Ramos (cell line): ENCODE results near the gene CLASRP.
"Not testable (repeated sequence)": the region's sequence is repeated elsewhere in the genome, so short reads cannot be mapped to it uniquely, and the experiment has no call there.

ENCODE experiments used
- in situ Hi-C: fragments of 300-500 bp; cut with MboI; formaldehyde crosslinking; loops from one replicate; pipeline ENCODE4 v1.14.3; 2022; ENCODE audit warnings: low sequenced_read_pairs; ENCODE audit not compliant: unreplicated experiment

The CLASRP gene, protein sequence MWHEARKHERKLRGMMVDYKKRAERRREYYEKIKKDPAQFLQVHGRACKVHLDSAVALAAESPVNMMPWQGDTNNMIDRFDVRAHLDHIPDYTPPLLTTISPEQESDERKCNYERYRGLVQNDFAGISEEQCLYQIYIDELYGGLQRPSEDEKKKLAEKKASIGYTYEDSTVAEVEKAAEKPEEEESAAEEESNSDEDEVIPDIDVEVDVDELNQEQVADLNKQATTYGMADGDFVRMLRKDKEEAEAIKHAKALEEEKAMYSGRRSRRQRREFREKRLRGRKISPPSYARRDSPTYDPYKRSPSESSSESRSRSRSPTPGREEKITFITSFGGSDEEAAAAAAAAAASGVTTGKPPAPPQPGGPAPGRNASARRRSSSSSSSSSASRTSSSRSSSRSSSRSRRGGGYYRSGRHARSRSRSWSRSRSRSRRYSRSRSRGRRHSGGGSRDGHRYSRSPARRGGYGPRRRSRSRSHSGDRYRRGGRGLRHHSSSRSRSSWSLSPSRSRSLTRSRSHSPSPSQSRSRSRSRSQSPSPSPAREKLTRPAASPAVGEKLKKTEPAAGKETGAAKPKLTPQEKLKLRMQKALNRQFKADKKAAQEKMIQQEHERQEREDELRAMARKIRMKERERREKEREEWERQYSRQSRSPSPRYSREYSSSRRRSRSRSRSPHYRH

DNA sequence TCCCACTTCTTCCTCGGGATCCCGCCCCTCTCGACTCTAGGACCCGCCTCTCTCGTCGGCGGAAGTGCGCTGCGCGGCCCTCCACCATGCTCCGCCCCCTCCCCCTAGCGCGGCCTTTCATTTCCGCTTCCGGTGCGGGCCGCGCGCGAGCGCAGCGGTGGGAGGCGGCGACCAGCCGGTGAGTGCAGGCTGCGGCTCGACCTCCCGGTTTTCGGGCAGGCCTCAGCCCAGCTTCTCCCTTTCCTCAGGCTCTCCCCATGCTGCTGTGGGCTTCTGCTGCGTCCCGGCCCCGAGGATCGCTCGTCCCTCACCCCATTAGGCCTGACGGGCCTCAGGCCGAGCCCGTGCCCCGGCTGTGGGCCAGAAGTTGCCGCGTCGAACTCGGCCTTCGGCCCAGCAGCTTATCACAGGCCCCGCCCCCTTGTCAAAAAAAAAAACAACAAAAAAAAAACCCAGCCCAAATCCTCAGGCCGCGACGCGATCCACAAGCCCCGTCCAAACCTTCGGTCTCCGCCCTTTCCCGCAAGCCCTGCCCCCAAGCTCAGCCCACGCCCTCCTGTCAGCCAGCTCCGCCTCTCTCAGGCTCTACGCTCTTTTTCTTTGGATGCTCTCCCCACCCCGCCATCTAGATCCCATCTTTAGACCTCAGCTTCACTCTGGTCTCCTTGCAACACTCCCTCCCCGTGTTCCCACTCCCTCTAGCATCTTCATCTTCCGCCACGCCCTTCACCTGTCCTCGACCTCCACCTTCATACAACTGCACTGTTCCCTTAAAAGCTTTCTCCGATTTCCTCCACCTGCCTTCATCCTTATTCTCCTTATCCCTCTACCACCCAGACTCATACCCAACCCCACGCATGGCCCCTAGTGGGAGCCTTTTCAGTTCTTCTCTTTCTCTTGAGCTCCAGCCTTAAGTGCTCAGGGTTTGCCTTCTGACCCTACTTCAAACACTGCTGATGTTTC, at the start of gene CLASRP:
CLASRP (plus strand) TSS at position 115 of the 963 bp plus-strand sequence. CDS start 1,168 bp downstream, outside the sequence.
- in situ Hi-C loops = no loop called here

DNA sequence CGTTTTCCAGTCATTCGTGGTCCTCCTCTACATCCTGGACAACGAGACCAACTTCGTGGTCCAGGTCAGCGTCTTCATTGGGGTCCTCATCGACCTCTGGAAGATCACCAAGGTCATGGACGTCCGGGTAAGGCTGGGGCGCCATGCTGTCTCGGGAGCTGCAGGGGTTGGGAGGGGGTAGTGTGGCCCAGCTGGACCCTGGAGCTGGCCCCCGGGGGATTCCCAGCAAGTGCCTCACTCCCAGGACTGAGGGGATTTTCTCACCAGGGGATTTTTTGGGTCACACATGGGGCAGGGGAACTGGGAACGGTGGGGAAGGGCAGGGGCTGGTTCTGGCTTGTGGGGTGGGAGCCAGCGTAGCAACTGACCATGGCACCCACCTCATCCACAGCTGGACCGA, 48.4 kb upstream of the CLASRP start:
- in situ Hi-C loops = loop anchor here (5.0 kb wide), 1 partner anchor 67 kb away; no protein-coding TSS in a partner anchor

DNA sequence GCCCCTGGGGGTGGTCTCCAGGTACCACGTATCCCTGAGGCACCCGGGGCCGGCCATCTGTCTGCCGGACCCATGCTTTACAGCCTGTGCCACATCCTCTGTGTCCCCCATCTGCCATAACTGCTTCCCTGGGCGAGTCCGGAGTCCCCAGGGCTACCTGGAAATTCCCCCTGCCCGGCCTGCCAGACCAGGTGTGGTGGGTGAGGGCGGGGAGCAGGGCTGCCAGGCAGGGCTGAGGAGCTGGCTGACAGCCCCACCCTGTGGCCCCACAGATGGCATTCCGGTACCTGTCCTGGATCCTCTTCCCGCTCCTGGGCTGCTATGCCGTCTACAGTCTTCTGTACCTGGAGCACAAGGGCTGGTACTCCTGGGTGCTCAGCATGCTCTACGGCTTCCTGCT, 47.9 kb upstream of the CLASRP start:
- in situ Hi-C loops = loop anchor here (5.0 kb wide), 1 partner anchor 66 kb away; no protein-coding TSS in a partner anchor

DNA sequence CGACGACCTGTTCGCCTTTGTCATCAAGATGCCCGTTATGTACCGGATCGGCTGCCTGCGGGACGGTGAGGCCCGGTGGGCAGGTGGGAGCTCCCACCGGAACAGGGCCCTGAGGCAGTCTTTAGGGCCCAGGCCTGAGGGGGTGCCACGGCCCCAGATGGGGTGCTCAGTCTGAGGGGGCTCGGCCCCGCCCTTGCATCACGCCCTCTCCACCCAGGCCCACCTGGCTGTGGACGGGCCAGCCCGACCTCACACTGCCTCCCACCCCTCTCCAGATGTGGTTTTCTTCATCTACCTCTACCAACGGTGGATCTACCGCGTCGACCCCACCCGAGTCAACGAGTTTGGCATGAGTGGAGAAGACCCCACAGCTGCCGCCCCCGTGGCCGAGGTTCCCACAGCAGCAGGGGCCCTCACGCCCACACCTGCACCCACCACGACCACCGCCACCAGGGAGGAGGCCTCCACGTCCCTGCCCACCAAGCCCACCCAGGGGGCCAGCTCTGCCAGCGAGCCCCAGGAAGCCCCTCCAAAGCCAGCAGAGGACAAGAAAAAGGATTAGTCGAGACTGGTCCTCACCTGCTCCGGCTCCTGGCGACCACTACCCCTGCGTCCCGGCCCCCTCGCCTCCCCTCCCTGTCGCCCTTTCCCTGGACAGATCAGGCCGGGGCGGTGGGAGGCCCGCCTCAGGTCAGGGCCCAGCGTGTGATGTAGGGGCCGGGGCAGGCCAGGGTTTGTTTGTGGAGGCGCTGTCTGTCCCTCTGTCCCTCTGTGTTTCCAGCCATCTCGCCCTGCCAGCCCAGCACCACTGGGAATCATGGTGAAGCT, 46.3 kb upstream of the CLASRP start:
- in situ Hi-C loops = loop anchor here (5.0 kb wide), 1 partner anchor 65 kb away; no protein-coding TSS in a partner anchor

DNA sequence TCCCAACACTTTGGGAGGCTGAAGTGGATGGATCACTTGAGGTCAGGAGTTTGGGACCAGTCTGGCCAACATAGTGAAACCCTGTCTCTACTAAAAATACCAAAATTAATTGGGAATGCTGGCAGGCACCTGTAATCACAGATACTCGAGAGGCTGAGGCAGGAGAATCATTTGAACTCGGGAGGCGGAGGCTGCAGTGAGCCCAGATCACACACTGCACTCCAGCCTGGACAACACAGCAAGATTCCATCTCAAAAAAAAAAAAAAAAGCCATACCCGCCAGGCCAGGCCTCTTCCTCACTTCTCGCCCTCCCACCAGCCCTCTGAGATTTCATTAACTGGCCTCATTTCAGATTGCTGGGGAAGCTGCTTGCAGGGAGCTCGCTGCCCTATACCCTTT, 45.3 kb upstream of the CLASRP start:
- in situ Hi-C loops = loop anchor here (5.0 kb wide), 1 partner anchor 64 kb away; no protein-coding TSS in a partner anchor

DNA sequence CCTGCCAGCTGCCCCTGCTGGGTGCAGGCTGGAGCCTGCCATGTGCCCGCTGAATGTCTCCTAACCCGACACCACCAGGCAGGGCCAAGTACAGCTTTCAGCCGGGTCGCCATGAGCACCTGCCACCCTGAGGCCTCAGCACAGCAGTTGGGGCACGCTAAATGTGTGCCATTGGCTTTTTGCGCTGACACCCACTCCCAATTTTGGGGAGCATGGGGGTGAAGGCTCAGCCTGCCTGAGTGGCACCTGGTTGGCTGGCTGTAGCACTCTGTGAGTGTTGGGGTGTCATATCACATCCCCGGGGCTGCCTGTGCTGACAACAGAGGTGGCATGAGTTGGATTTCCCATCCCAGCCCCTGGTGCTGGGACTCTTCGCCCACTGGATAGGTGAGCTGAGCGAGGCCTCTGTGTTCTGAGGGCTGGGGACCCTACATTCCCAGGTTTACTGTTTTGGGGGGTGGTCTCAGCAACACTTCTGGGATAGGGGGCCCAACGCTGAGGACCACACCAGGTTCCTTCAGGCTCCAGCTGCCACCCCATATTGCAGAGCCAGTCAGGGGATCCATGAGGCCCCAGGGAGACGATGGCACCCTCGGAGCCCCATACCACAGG, 44.8 kb upstream of the CLASRP start:
- in situ Hi-C loops = loop anchor here (5.0 kb wide), 1 partner anchor 63 kb away; no protein-coding TSS in a partner anchor

DNA sequence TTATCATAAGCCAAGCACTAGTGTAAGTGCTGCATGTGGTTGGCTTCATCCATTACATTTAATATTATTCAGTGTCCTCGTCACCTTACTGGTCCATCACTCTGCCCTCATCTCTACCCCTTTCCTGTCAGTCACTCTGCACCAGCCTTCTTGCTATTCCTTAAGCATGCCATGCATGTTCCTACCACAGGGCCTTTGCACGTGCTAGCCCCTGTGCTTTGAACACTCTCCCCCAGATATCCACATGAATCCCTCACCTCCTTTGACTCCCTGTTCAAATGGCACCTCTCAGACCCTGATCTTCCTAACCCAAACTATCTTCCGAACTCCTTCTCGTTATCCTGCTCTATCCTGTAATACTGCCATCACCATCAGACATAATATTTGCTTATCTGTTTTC, 40.8 kb upstream of the CLASRP start:
- in situ Hi-C loops = no loop called here

DNA sequence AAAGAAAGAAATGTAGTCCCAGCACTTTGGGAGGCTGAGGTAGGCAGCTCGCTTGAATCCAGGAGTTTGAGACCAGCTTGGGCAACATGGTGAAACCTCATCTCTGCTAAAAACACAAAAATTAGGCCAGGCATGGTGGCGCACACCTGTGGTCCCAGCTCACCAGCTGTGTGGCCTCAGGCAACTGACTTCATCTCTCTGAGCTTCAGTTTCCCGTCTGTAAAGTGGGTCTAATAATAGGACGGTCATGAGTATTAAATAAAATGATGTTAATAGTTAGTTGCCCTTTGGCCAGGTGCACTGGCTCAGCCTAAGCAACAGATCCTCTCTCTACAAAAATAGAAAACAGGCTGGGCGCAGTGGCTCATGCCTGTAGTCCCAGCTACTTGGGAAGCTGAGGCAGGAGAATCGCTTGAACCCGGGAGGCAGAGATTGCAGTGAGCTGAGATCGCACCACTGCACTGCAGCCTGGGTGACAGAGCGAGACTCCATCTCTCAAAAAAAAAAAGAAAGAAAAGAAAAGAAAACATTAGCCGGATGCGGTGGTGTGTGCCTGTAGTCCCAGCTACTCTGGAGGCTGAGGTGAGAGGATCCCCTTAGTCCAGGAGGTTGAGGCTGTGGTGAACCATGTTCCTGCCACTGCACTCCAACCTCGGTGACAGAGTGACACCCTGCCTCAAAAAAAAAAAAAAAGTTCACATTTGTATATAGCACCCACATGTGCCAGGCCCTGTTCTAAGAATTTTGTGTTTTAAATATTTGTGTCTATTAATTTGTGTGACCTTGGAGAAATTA, 39.5 kb upstream of the CLASRP start:
- in situ Hi-C loops = not testable (repeated sequence)

DNA sequence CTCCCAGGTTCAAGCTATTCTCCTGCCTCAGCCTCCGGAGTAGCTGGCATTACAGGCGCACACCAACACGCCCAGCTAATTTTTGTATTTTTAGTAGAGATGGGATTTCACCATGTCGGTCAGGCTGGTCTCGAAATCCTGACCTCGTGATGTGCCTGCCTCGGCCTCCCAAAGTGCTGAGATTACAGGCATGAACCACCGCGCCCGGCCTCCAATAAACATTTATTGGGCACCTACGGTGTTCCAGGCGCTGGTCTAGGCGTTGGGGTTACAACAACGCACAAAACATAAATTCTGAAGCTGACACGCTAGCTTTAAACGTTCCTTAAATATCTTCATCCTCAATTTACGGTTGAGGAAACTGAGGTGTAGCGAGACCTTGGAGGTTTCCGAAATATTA, 38.2 kb upstream of the CLASRP start:
- in situ Hi-C loops = not testable (repeated sequence)

DNA sequence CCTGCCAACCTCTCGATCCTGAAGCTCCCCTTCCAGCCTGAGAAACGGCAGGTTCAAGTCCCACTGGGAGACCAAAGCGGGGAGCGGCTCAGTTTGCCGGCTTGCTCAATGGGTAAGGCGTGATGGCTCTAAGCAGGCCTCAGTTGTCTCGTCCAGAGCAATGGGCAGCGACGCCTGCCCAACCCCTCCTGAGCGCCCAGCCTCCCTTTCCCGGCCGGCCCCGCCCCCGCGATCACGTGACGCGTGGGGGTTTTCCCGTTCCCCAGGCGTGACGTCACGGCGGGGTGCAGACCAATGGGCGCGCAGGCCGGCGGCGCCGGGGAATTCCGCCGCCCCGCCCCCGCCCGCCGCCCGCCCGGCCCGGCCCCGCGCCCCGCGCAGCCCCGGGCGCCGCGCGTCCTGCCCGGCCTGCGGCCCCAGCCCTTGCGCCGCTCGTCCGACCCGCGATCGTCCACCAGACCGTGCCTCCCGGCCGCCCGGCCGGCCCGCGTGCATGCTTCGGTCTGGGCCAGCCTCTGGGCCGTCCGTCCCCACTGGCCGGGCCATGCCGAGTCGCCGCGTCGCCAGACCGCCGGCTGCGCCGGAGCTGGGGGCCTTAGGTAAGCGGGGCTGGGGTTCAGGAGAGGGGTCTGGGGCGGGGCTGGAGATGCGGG, 37.6 kb upstream of the CLASRP start, which contains the start of gene RELB:
RELB (plus strand) TSS at position 378 of the 653 bp plus-strand sequence; CDS start at position 494, 116 bp downstream.
- in situ Hi-C loops = no loop called here

DNA sequence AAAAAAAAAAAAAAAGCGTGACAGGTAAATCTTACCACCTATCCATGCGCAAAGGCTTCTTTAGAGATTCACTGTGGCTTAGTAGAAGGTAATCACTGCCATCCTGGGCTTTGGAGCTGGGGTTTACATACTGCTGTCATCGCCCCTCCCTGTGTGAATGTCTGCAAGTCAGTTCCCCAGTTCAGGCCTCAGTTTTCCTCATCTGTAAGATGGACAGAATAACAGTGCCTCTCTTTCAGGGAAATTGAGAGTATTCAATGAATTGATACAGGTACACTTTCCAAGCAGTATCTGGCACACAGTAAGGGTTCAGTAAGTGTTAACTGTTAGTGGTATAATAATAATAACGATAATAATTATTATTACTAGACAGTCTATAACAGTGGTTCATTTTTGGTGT, 35.4 kb upstream of the CLASRP start:
- in situ Hi-C loops = no loop called here

DNA sequence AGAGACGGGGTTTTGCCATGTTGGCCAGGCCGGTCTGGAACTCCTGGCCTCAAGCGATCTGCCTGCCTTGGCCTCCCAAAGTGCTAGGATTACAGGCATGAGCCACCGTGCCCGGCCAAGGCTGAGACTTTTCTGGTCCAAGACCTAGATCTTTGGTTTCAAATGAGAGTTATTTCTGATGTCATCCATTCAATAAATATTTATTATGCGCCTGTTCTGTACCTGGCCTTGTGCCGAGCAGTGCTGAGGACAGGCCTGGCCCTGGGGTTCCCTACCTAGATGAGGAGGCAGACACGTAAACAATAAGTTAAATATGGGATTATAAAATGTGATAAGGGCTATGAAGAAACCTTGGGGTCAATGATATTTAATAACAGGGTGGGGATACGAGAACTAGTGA, 33.1 kb upstream of the CLASRP start:
- in situ Hi-C loops = no loop called here

DNA sequence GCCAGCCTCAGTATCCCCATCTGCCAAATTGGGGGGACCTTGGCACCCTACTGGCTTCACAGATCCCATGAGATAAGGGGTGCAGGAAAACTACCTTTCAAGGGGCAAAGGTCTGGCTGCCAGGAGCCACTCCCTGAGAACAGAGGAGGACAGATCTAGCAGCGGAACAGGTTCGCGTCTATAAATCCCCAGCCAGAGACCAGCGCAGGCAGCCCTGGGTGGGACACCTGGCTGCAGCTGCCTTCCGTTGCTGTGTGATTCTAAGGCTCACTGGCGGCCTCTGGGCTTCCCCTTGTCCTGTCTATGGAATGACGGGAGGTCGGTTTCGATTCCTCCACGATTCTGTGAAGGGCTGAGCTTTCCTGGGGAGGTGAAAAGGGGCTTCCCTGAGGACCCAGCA, 30.3 kb upstream of the CLASRP start:
- in situ Hi-C loops = no loop called here

DNA sequence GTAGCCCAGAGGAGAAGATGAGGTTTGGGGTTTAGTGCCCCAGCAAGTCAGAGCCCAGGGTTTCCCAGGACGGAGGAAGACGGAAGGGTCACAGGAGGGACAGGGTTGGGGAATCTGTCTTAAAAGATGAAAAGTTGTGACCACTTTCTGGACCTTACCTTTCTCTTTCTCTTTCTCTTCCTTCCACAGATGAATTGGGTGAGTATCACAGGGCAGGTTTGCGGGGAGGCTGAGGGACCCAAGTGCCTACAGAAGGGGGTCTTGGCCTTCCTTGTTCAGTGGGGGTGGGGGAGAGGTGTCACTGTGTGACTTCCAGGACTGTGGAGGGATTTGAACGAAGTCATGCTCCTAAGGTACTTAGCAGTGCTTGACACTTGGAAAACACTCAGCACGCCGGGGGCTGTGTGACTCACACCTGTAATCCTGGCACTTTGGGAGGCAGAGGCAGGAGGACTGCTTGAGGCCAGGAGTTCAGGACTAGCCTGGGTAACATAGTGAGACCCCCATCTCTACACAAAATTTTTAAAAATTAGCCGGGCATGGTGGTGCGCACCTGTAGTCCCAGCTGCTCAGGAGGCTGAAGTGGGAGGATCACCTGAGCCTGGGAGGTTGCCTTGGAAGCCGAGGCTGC, 29.1 kb upstream of the CLASRP start:
- in situ Hi-C loops = no loop called here

DNA sequence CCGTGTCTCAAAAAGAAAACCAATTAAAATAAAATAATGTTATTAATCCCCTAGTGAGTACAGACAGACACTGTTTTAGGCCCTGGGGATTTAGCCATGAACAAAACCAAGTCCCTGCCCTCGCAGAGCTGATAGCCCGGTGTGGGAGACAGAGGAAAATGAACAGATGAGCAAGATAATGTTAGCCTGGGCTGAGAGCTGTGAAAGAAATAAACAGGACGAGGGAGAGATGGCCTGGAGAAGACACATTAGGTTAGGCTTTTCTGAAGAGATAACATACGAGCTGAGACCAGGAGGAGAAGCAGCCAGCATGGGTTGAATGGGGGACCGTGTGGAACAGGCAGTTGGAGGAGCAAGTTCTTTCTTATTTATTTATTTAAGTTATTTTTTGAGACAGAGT, 28.5 kb upstream of the CLASRP start:
- in situ Hi-C loops = no loop called here

DNA sequence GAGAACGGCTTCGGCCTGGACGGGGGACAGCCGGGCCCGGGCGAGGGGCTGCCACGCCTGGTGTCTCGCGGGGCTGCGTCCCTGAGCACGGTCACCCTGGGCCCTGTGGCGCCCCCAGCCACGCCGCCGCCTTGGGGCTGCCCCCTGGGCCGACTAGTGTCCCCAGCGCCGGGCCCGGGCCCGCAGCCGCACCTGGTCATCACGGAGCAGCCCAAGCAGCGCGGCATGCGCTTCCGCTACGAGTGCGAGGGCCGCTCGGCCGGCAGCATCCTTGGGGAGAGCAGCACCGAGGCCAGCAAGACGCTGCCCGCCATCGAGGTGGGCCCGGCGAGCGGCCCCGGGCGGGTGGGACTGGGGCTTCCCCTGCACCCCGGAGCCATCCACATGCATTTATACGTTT, 26.9 kb upstream of the CLASRP start:
- in situ Hi-C loops = no loop called here
